ENCODE data around the gene KCNT2.

KCNT2 gene

DNA sequence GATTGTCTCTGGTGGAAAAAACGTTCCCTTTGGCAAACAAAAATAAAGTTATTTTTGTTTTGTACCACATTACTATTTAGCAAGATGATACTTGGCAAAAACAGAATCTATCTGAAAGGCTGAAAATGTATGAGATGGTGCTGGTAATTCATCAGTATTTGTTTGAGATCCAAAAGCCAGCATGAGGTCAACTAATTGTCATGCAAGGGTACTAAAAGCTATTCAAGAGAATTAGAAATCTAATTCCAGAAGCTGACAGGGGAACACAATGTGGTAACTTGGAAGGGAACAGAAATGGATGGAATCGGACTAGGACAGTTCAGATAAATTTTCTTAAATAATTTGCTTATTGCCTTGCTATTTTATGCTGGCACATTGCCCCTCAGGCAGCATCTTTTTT, 263.8 kb downstream of the KCNT2 start:
- Histone ChIP-seq H3K27me3 (replicated peaks; ENCODE audit: control insufficient read depth, insufficient read depth, low read length) (no peaks in the 10 kb centered on the region), H3K36me3 (ENCODE audit: control insufficient read depth, insufficient read depth, low read length) (no peaks in the 10 kb centered on the region), H3K4me3 (replicated peaks; ENCODE audit: low read depth, low read length) (no peak overlapping the region)
- DNase-seq (ENCODE audit: extremely low read depth, insufficient read length): no peak
- TF ChIP-seq CTCF (IDR thresholded peaks at IDR 0.05; ENCODE audit: insufficient read depth, low read length, poor library complexity, severe bottlenecking): no peak

- DNase-seq (ENCODE audit: extremely low read depth, insufficient read length): no peak
These were observed 283.9 kb downstream of the KCNT2 start for GRCh38 chr1:196324345-196324744.

GRCh38 chr1:196323869-196324268, 284.4 kb downstream of the KCNT2 start:
- H3K36me3 ChIP-seq (ENCODE audit: control insufficient read depth, insufficient read depth, low read length): no peaks in the 10 kb centered on the region
- no peak for DNase-seq (ENCODE audit: extremely low read depth, insufficient read length)
- no peak for TF ChIP-seq CTCF (IDR thresholded peaks at IDR 0.05; ENCODE audit: insufficient read depth, low read length, poor library complexity, severe bottlenecking)
- H3K27me3 ChIP-seq (replicated peaks; ENCODE audit: control insufficient read depth, insufficient read depth, low read length): no peaks in the 10 kb centered on the region
- no peak overlapping the region for H3K4me3 ChIP-seq (replicated peaks; ENCODE audit: low read depth, low read length)

More at GRCh38 chr1:196324345-196324744, 283.9 kb downstream of the KCNT2 start:
- Histone ChIP-seq H3K27me3 (replicated peaks; ENCODE audit: control insufficient read depth, insufficient read depth, low read length) (no peaks in the 10 kb centered on the region), H3K4me3 (replicated peaks; ENCODE audit: low read depth, low read length) (no peak overlapping the region), H3K36me3 (ENCODE audit: control insufficient read depth, insufficient read depth, low read length) (no peaks in the 10 kb centered on the region)
- TF ChIP-seq CTCF (IDR thresholded peaks at IDR 0.05; ENCODE audit: insufficient read depth, low read length, poor library complexity, severe bottlenecking): no peak

GRCh38 chr1:196319301-196319700, 288.9 kb downstream of the KCNT2 start:
- Histone ChIP-seq H3K4me3 (replicated peaks; ENCODE audit: low read depth, low read length) (no peak overlapping the region), H3K36me3 (ENCODE audit: control insufficient read depth, insufficient read depth, low read length) (no peaks in the 10 kb centered on the region), H3K27me3 (replicated peaks; ENCODE audit: control insufficient read depth, insufficient read depth, low read length) (no peaks in the 10 kb centered on the region)
- no peak for TF ChIP-seq CTCF (IDR thresholded peaks at IDR 0.05; ENCODE audit: insufficient read depth, low read length, poor library complexity, severe bottlenecking)
- no peak for DNase-seq (ENCODE audit: extremely low read depth, insufficient read length)

DNA sequence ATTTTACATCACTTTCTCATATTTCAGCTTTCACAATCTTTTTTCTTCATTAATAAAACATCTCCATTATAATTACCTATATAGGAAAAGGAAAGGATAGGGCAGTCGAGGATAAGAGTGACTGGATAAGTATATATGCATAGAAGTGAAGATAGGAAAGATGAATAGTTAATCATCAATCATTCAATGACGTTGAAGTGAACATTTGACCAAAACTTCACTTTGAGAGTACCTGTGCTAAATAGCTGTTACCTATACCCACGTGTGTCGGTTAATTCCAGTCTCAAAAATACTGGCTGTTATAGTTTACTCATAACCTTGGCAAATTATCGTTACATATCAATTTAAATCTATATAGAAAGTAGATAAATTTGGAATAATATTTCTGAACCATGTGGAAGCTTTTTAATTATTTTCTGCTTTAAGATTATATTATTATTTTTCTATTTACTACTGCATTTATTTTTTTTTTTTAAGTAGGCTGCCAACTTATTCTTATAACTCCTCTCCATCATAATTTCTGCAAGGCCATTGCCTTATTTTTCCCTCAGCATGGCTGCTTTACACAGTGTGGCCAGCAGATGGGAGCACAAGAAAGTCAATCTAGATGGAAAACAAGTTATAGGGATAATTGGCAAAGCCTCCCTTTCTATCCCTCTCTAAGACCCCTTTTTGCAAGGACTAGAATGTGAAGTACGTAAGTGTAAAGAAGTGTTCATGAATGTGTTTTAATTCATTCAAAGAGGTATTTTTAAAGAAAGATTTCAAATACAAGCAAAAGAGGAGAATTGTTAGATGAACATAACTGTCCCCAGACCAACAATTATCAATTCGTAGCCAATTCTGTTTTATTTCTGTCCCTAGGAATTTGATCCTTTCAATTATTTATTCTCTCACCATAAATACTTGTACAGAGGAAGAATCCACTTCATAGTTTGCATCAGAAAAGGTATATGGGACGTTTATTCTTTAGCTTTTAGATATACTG, 290.4 kb downstream of the KCNT2 start:
- Histone ChIP-seq H3K36me3 (ENCODE audit: control insufficient read depth, insufficient read depth, low read length) (no peaks in the 10 kb centered on the region), H3K27me3 (replicated peaks; ENCODE audit: control insufficient read depth, insufficient read depth, low read length) (no peaks in the 10 kb centered on the region), H3K4me3 (replicated peaks; ENCODE audit: low read depth, low read length) (no peak overlapping the region)
- no peak for DNase-seq (ENCODE audit: extremely low read depth, insufficient read length)
- peak; percentile 47 for TF ChIP-seq CTCF (IDR thresholded peaks at IDR 0.05; ENCODE audit: insufficient read depth, low read length, poor library complexity, severe bottlenecking)

Measured in GM06990 (cell line).